PC-3 (cell line): ENCODE measurements around the gene CILP. TPM values are rescaled to one million over a fixed set of nuclear protein-coding genes. Genes with fewer than 3 reads are reported as not detected.

Experiments
- ATAC-seq: fragments of 200-7000 bp; cut with Tn5 transposase; 2 replicates; pipeline ENCODE4 v1.9.1; 2020; ENCODE audit warnings: mild to moderate bottlenecking, moderate library complexity
- BruUV-seq: library from RNA; stranded (reverse); fragments of 400-500 nt; replicated peaks from 2 replicates; lab custom pipeline; 2021; lab: Mats Ljungman, UMichigan
- CTCF ChIA-PET: fragments of 300-600 bp; sonication (Branson Sonifier 250); formaldehyde crosslinking; loops from one replicate; lab custom pipeline; 2022; ENCODE audit warnings: antibody characterized with exemption; lab: Charles Lee
- POLR2A ChIA-PET: fragments of 300-600 bp; sonication (Branson Sonifier 250); formaldehyde crosslinking; loops from one replicate; lab custom pipeline; 2022; ENCODE audit warnings: antibody characterized with exemption; ENCODE audit not compliant: unreplicated experiment; lab: Charles Lee
- DNase-seq: peaks from one replicate; pipeline ENCODE4 v3.0.0-alpha.2; 2015
- H2AFZ ChIP-seq: fragments of 300-600 bp; sonication (generic); 2 replicates; pipeline ENCODE4 v1.6.0; 2016; ENCODE audit warnings: antibody characterized with exemption, low read length
- H3F3A ChIP-seq: fragments of 300-600 bp; sonication (generic); one replicate; pipeline ENCODE4 v1.6.0; 2017; ENCODE audit warnings: antibody characterized with exemption, low read length, control low read depth, mild to moderate bottlenecking; ENCODE audit not compliant: unreplicated experiment
- H3K27ac ChIP-seq: fragments of 300-600 bp; sonication (generic); 2 replicates; pipeline ENCODE4 v1.5.1; 2016; ENCODE audit warnings: mild to moderate bottlenecking, low read length
- H3K27me3 ChIP-seq: fragments of 300-600 bp; sonication (generic); 2 replicates; pipeline ENCODE4 v1.6.1; 2016; ENCODE audit warnings: low read length, mixed read lengths
- H3K36me3 ChIP-seq: fragments of 300-600 bp; sonication (generic); 2 replicates; pipeline ENCODE4 v1.6.1; 2016; ENCODE audit warnings: low read depth, mixed run types, low read length, mixed read lengths
- H3K4me1 ChIP-seq: fragments of 300-600 bp; sonication (generic); 2 replicates; pipeline ENCODE4 v1.5.1; 2016; ENCODE audit warnings: low read length; ENCODE audit not compliant: insufficient read depth
- H3K4me2 ChIP-seq: fragments of 300-600 bp; sonication (generic); 2 replicates; pipeline ENCODE4 v1.6.0; 2016; ENCODE audit warnings: low read length
- H3K4me3 ChIP-seq: fragments of 300-600 bp; sonication (generic); 2 replicates; pipeline ENCODE4 v1.5.1; 2016; ENCODE audit warnings: mild to moderate bottlenecking, low read length, mixed read lengths
- H3K79me2 ChIP-seq: fragments of 300-600 bp; sonication (generic); 2 replicates; pipeline ENCODE4 v1.6.1; 2017; ENCODE audit warnings: low read length, mixed read lengths
- H3K9ac ChIP-seq: fragments of 300-600 bp; sonication (generic); 2 replicates; pipeline ENCODE4 v1.6.0; 2016; ENCODE audit warnings: mild to moderate bottlenecking, low read length
- H3K9me2 ChIP-seq: fragments of 300-600 bp; sonication (generic); replicated peaks from 2 replicates; pipeline ENCODE4 v1.6.1; 2016; ENCODE audit warnings: mixed run types, low read length, mixed read lengths
- H3K9me3 ChIP-seq: fragments of 300-600 bp; sonication (generic); 2 replicates; pipeline ENCODE4 v1.6.1; 2016; ENCODE audit warnings: low read length, mixed read lengths
- H4K20me1 ChIP-seq: fragments of 300-600 bp; sonication (generic); 2 replicates; pipeline ENCODE4 v1.6.1; 2016; ENCODE audit warnings: low read length, mixed read lengths
- CTCF ChIP-seq: fragments of 300-600 bp; sonication (generic); conservative IDR thresholded peaks from 2 replicates; pipeline ENCODE4 v1.5.1; 2017; ENCODE audit warnings: antibody characterized with exemption, low read depth, mild to moderate bottlenecking, low read length
- EZH2 ChIP-seq: fragments of 300-600 bp; sonication (generic); IDR thresholded peaks from one replicate; pipeline ENCODE4 v1.6.1; 2017; ENCODE audit warnings: antibody characterized with exemption, mild to moderate bottlenecking, low read length; ENCODE audit not compliant: unreplicated experiment
- EZH2phosphoT487 ChIP-seq: fragments of 300-600 bp; sonication (generic); IDR thresholded peaks from 2 replicates; pipeline ENCODE4 v1.6.1; 2018; ENCODE audit warnings: mild to moderate bottlenecking, antibody characterized with exemption, low read length, borderline replicate concordance
- intact Hi-C: fragments of 100-400 bp; cut with micrococcal nuclease; formaldehyde crosslinking; loops from 2 replicates; pipeline ENCODE4 v1.9.0; 2023
- total RNA-seq: library from RNA; depleted of rRNA; stranded (reverse); fragments of >200 nt; gene quantifications from 2 replicates; pipeline ENCODE4 v1.2.3, GENCODE V29; 2014

Gene CILP
- total RNA-seq, 1 experiment from 2014 or later = not detected

GRCh38 chr15:65254758-65255157, 43.5 kb upstream of the CILP start:
- H3K9me3 ChIP-seq = no peaks in the 10 kb centered on the region

GRCh38 chr15:65254356-65254755, 43.1 kb upstream of the CILP start:
- POLR2A ChIA-PET = no interaction called here
- no peaks in the 10 kb centered on the region for H3K27me3 ChIP-seq
- no peak overlapping the region for H3K9ac ChIP-seq
- no peaks in the 10 kb centered on the region for H3K36me3 ChIP-seq
- no TSS peak for BruUV-seq
- H3F3A ChIP-seq = no peaks in the 10 kb centered on the region
- no peaks in the 10 kb centered on the region for H3K9me3 ChIP-seq
- H3K9me2 ChIP-seq = no peaks in the 10 kb centered on the region
- CTCF ChIA-PET = no interaction called here
- no peak overlapping the region for H3K4me3 ChIP-seq
- no peak overlapping the region for H2AFZ ChIP-seq
- ATAC-seq (no peak), DNase-seq (no peak)
- H3K4me2 ChIP-seq = no peak overlapping the region
- no peaks in the 10 kb centered on the region for H4K20me1 ChIP-seq
- TF ChIP-seq EZH2phosphoT487 (no peak), CTCF (no peak), EZH2 (no peak)
- H3K79me2 ChIP-seq = no peaks in the 10 kb centered on the region
- H3K27ac ChIP-seq = no peak overlapping the region
- no peaks in the 10 kb centered on the region for H3K4me1 ChIP-seq
- intact Hi-C loops = no loop called here

More at GRCh38 chr15:65254758-65255157, 43.5 kb upstream of the CILP start:
- Histone ChIP-seq H3K4me2 (no peak overlapping the region), H3K79me2 (no peaks in the 10 kb centered on the region), H4K20me1 (no peaks in the 10 kb centered on the region), H3K27me3 (no peaks in the 10 kb centered on the region), H3K27ac (no peak overlapping the region), H3K9ac (no peak overlapping the region), H3K9me2 (no peaks in the 10 kb centered on the region), H3K4me1 (no peaks in the 10 kb centered on the region), H3K4me3 (no peak overlapping the region), H2AFZ (no peak overlapping the region), H3F3A (no peaks in the 10 kb centered on the region), H3K36me3 (no peaks in the 10 kb centered on the region)
- CTCF ChIA-PET = no interaction called here
- TF ChIP-seq EZH2 (no peak), CTCF (no peak), EZH2phosphoT487 (no peak)
- intact Hi-C loops = no loop called here
- BruUV-seq = no TSS peak
- no peak for DNase-seq
- POLR2A ChIA-PET = no interaction called here
- ATAC-seq = no peak

GRCh38 chr15:65249641-65250040, 38.4 kb upstream of the CILP start:
- Histone ChIP-seq H3K9me3 (no peaks in the 10 kb centered on the region), H3K9ac (no peak overlapping the region), H2AFZ (no peak overlapping the region), H4K20me1 (no peaks in the 10 kb centered on the region), H3K4me2 (no peak overlapping the region), H3K79me2 (no peaks in the 10 kb centered on the region), H3K27me3 (no peaks in the 10 kb centered on the region), H3K4me1 (no peaks in the 10 kb centered on the region), H3K36me3 (no peaks in the 10 kb centered on the region), H3K4me3 (no peak overlapping the region), H3K27ac (no peak overlapping the region), H3K9me2 (no peaks in the 10 kb centered on the region), H3F3A (no peaks in the 10 kb centered on the region)
- ATAC-seq (no peak), DNase-seq (no peak)
- BruUV-seq = no TSS peak
- intact Hi-C loops = no loop called here
- TF ChIP-seq EZH2phosphoT487 = no peak
- no peak for TF ChIP-seq CTCF
- no peak for TF ChIP-seq EZH2
- POLR2A ChIA-PET = no interaction called here
- CTCF ChIA-PET = no interaction called here
